Measurements from ENCODE around the gene TSPEAR. TPM values are rescaled to one million over a fixed set of nuclear protein-coding genes. Genes with fewer than 3 reads are reported as not detected.

TSPEAR gene
- total and polyA plus RNA-seq, 2 donors (not counting 1 experiment from before 2014, with no cell fraction given) = not detected

GRCh38 chr21:44513389-44514217, 197.8 kb downstream of the TSPEAR start:
- no peak overlapping the region for H3K27ac Mint-ChIP-seq
- peaks cover 0 to 10% (median 0%) of the 10 kb centered on the region in 3 donors for H3K9me3 ChIP-seq (ENCODE audit: control extremely low read depth in 1 of 3, control insufficient read depth in 2 of 3, insufficient read depth in 1 of 3, low read length in 2 of 3)
- H3K27me3 ChIP-seq (replicated peaks in 1 of 4; ENCODE audit: control extremely low read depth in 1 of 4, control insufficient read depth in 3 of 4, insufficient read depth in 4 of 4, low read length in 3 of 4) = peaks cover 0 to 9% (median 3%) of the 10 kb centered on the region in 4 experiments
- POLR2A ChIA-PET = no interaction called here
- H3K4me1 ChIP-seq (ENCODE audit: control insufficient read depth in 2 of 2, insufficient read depth in 2 of 2, low read length in 2 of 2) = peaks cover 9 to 11% of the 10 kb centered on the region in 2 donors
- no peak overlapping the region for H2AFZ ChIP-seq (ENCODE audit: insufficient read depth, low read depth, low read length, poor library complexity, severe bottlenecking)
- DNase-seq = no peak
- H4K20me1 ChIP-seq (ENCODE audit: control insufficient read depth, insufficient read depth, low read length, poor library complexity, severe bottlenecking) = no peaks in the 10 kb centered on the region
- CTCF ChIA-PET = no interaction called here
- H3K27me3 Mint-ChIP-seq = peaks cover 4% of the 10 kb centered on the region
- no peaks in the 10 kb centered on the region for H3K36me3 ChIP-seq (replicated peaks in 1 of 2; ENCODE audit: control extremely low read depth in 1 of 2, control insufficient read depth in 1 of 2, extremely low read depth in 1 of 2, insufficient read depth in 2 of 2, low read length in 1 of 2)
- no peak for TF ChIP-seq EZH2 (IDR thresholded peaks at IDR 0.05; ENCODE audit: borderline replicate concordance, insufficient read depth, low read depth, low read length, poor library complexity, severe bottlenecking)
- TF ChIP-seq, protein P1, sequence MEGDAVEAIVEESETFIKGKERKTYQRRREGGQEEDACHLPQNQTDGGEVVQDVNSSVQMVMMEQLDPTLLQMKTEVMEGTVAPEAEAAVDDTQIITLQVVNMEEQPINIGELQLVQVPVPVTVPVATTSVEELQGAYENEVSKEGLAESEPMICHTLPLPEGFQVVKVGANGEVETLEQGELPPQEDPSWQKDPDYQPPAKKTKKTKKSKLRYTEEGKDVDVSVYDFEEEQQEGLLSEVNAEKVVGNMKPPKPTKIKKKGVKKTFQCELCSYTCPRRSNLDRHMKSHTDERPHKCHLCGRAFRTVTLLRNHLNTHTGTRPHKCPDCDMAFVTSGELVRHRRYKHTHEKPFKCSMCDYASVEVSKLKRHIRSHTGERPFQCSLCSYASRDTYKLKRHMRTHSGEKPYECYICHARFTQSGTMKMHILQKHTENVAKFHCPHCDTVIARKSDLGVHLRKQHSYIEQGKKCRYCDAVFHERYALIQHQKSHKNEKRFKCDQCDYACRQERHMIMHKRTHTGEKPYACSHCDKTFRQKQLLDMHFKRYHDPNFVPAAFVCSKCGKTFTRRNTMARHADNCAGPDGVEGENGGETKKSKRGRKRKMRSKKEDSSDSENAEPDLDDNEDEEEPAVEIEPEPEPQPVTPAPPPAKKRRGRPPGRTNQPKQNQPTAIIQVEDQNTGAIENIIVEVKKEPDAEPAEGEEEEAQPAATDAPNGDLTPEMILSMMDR (IDR thresholded peaks at IDR 0.05) = no peak
- no peaks in the 10 kb centered on the region for H3K79me2 ChIP-seq (ENCODE audit: control insufficient read depth, insufficient read depth, low read length)
- no peak overlapping the region for H3K4me3 ChIP-seq (ENCODE audit: control extremely low read depth in 1 of 5, extremely low read depth in 1 of 5, insufficient read depth in 1 of 5, low read depth in 2 of 5, low read length in 4 of 5)
- intact Hi-C loops (cut with micrococcal nuclease) = loop anchor here (5.0 kb wide), 1 partner anchor 419 kb away; no protein-coding TSS in a partner anchor
- no peak overlapping the region for H3K27ac ChIP-seq (ENCODE audit: low read length in 2 of 2)
- no peak overlapping the region for H3K9ac ChIP-seq (ENCODE audit: low read length)
- no peak overlapping the region for H3K4me2 ChIP-seq (replicated peaks; ENCODE audit: low read depth, low read length, poor library complexity, severe bottlenecking)
- no peak for ATAC-seq (ENCODE audit: low read depth)
- no peak overlapping the region for H3K4me3 Mint-ChIP-seq
- peaks cover 7% of the 10 kb centered on the region for H3K4me1 Mint-ChIP-seq
- H3K9me3 Mint-ChIP-seq (ENCODE audit: insufficient read depth) = no peaks in the 10 kb centered on the region
- 90% methylated on average over 13 of the region's 15 CpGs for WGBS (ENCODE audit: insufficient coverage)

All from B cell (primary cell).